ENCODE results near the gene KLHL29.

Gene KLHL29

GRCh38 chr2:23423062-23423872, 38.3 kb downstream of the KLHL29 start:
- DNase-seq (ENCODE audit: low read depth): no peak

DNA sequence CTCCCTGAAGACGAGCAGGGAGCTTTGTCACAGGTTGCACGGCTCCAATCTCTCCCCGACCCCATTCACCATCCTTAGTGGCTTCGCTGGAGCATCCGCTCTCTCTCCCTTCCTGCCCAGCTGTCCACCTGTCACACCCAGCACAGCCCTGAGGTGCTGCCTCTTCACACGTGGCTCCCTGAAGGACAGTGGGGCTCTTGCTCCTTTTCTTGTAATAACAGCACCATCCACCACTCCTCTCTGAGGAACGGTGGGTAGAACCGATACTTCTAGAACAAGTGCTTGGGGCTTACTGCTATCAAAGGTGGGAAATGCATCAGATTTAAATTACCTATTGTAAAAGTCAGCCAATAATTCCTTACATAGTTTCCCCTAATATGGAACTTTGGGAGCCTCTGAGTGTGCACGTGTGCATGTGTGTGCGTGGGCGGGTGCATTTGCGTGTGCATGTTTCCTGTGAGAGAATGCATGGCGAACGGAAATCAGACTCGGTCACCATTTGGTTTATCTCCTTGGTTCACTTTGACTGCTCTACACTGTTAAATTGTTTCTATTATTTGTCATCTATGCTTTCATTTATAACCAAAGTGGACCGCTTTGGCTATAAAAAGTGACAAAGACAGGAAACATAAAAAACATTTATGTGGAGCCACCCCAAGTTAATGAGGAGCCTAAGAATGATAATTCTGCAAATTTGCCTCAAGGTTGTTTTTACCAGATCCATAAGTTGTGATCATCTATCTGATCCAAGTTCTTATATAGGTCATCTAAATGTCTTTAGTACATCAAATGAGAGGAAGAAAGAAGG, 39.1 kb downstream of the KLHL29 start:
- no peak for DNase-seq (ENCODE audit: low read depth)

DNA sequence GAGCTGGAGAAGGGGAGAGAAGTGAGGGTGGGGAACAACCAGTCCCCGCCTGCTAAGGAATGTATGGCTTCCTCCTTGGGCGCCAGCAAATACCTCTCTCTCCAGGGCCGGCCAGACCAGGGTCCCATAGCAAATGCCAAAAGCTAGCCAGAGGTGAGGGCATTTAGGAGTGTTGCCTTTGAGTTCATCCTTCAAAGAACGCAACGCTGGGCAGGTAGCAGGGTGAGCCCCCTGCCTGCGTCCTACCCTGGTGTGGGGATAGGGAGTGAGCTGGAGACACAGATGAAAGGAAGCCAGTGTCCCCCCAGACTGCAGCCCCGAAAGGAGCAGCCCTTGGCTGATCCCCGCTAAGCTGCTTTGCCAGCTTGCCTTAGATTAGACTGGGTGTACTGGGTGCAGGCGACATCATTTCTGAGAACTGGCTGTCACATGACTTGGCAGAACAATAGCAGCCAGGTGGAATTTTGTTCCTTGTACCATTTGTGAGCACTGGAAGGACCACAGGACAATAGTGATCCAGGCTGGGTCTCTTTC, 40.4 kb downstream of the KLHL29 start:
- DNase-seq (ENCODE audit: low read depth): no peak

DNA sequence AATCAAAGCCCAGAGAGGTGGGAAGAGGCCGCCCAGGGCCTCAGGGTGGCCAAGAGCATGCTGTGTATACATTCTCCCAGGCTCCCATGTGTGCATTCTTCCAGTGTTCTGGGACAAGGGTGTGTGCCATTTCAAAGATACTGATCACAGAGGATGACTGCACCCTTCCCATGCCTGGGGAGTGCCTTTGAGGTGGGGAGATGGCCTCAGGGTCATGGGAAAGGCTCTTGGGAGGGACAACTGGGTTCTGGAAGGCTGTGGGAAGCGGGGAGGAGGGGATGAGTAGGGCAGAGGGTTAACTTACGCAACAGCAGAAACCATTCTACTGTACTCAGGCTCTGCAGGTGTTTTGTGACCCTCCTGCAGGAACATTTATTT, 40.9 kb downstream of the KLHL29 start:
- no peak for DNase-seq (ENCODE audit: low read depth)

GRCh38 chr2:23426263-23426905, 41.4 kb downstream of the KLHL29 start:
- no peak for DNase-seq (ENCODE audit: low read depth)

DNA sequence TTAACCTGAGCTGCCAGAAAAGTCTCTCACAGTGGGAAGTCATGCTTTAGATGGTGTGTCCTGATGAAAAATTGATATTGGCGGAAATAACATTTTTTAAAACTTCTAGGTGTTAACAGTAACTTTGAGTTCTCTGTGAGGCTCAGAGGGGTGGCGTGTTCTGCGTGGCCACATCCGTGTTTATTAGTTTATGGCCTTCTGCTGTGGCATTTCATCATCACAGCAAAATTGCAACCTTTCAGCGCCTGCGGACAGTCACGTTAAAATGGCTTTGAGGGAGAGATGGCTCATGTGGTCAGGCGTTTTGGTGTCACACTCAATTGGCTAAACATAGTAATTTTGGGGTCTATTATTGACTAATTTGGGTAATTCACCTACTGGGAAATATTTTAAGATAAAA, 42.4 kb downstream of the KLHL29 start:
- no peak for DNase-seq (ENCODE audit: low read depth)

GRCh38 chr2:23427976-23428375, 43.0 kb downstream of the KLHL29 start:
- DNase-seq (ENCODE audit: low read depth): no peak

- no peak for DNase-seq (ENCODE audit: low read depth)
Observed at GRCh38 chr2:23429036-23429435, 44.1 kb downstream of the KLHL29 start.

- no peak for DNase-seq (ENCODE audit: low read depth)
Observed at GRCh38 chr2:23430263-23430662, 45.3 kb downstream of the KLHL29 start.

- DNase-seq (ENCODE audit: low read depth): no peak
Observed at GRCh38 chr2:23432531-23432930, 47.6 kb downstream of the KLHL29 start.

DNA sequence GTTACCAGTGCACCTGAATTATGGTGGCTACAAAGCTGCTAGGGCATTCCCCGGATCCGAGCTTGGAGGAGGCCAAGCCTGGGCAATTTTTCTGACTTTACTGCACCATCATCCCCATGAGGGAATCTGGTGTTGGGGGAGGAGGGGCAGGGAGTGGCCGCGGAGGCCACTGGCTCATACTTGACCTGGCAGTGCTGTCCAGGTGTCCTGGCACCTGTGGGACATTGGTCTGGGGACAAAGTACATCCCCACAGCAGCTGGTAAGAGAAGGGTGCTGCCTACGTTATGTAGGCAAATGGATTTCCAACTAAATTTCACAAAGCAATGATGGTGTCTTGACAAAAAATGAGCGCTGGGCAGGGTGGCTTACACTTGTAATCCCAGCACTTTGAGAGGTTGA, 48.3 kb downstream of the KLHL29 start:
- no peak for DNase-seq (ENCODE audit: low read depth)

- DNase-seq (ENCODE audit: low read depth): no peak
Observed at GRCh38 chr2:23434721-23435121, 49.7 kb downstream of the KLHL29 start.

GRCh38 chr2:23435250-23436035, 50.5 kb downstream of the KLHL29 start:
- DNase-seq (ENCODE audit: low read depth): no peak

DNA sequence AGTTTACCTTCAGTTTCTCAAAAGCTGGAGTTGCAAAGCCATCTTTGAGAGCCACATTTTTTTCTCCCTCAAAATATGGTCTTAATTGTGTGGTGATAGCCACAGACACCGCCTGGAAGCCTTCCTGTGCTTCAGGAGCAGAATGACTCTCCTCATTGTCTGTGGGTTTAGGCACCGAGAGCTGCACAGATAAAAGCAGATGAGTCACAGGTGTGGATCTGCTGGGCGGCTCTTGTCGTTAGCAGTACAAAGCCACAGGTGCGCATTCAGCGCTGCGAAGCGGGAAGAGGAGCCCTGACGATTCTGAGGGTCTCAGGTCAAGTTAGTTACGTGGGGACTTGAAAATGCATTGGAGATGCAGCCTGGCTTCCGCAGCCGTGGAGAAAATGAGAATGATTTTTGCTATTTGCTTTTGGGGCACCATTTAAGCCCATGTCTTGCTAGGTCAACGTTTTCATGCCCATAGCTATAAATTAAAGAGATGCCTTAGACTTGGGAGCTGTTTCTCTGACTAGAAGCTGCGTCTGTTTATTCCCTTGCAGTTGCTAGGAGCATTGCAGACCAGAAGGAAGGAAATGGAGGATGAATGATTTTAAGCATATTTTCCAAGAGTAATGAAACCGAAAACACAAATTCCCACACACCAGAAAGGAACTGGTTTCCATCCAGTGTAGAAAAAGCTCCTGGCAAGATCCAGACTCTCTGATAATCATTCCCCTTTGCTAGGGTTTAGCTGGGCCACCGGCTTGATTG, 51.5 kb downstream of the KLHL29 start:
- DNase-seq (ENCODE audit: low read depth): no peak

DNA sequence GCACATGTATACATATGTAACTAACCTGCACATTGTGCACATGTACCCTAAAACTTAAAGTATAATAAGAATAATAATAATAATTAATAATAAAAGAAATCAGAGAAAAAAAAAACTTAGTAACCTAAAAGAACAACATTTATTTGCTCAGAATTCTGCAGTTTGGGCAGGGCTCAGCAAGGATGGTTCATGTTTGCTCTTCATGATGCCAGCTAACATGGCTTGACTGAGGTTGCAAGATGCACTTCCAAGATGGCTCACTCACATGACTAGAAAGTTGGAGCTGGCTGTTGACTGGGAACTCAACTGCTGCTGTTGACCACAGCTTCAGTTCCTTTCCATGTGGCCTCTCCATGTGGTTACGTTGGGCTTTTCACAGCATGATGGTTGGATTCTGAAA, 56.4 kb downstream of the KLHL29 start:
- no peak for DNase-seq (ENCODE audit: low read depth)

DNA sequence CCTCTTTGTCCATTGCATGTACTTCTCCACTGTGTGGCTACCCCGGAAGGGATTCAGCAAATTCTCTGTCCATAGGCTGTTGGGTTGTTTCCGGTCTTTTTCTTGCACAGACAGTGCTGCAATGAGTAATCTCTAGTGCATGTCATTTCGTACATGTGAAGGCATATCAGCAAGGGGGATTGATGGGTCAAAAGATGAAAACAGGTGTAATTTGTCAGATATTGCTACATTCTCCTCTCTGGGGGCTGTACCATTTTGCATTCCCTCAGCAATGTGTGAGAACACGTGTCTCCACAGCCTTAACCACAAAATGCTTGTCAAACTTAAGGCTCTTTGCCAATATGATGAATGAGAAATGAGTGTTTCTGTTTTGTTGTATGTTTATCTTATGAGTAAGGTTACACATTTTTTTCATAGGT, 60.5 kb downstream of the KLHL29 start:
- DNase-seq (ENCODE audit: low read depth): no peak

GRCh38 chr2:23446916-23447315, 61.9 kb downstream of the KLHL29 start:
- DNase-seq (ENCODE audit: low read depth): no peak

DNA sequence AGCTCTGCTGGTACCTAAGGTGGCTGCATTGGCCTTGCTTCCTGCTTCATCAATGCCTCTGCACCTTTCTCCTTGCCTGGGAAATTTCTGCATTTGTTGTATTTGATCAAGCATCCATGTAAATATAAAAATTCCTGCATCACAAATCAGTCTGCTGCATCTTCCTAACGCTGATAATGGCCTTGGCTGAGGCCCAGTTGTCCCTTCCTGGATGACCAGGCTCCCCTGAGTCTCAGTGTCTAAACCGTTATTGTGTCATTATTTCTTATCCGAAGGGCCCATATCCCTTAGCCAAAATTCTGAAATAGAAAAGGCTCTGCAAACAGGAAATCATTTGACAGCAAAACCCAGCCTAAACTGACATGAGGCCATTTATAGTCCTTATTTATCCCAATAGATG, 62.4 kb downstream of the KLHL29 start:
- DNase-seq (ENCODE audit: low read depth): no peak

DNA sequence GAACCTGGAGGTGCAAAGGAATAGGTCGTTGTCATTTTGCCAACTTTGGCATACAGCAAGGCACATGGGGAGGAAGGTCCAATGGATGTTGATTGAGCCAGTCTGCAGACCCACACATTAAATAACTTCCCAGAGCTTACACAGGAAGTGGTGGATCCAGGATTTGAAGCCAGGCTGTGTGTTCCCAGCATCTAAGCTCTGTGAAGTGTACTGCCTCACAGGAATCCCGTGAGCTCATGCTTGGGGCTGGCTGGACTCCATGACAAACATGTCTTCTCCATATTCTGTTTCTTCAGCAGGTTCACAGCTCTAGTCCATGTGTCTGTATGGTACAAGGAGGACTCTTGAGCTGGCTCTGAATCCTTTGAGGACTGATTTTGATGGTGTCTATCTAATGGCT, 63.9 kb downstream of the KLHL29 start:
- no peak for DNase-seq (ENCODE audit: low read depth)

DNA sequence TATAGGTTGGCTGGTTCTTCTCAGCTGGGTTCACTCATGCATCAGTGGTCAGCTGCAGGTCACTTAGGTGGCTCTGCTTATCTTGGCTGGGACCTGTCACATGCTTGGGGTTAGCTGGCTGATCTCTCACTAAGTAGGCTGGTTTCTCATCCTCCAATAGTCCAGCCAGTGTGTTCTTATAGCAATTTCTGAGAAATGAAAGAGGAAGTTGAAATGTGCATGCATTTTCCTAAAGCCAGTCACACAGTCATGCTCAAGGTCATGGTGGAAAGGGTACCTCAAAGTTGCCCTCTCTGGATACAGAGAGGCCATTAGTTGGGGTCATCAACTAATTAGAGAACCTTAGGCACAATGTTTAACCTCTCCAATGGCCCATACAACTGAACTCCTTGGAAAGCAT, 64.4 kb downstream of the KLHL29 start:
- DNase-seq (ENCODE audit: low read depth): no peak

GRCh38 chr2:23449831-23450331, 64.9 kb downstream of the KLHL29 start:
- DNase-seq (ENCODE audit: low read depth): no peak

All from stimulated activated CD8-positive, alpha-beta memory T cell treated with anti-CD3 and anti-CD28 coated beads, Interleukin-7, amount 100 ng/mL, for 24 hours (primary cell).